Skin epidermis (tissue), 12 donors: ENCODE data around the gene CPNE6.
A peak's percentile ranks its signal among the peaks of the same experiment; 100 is the strongest.

ENCODE experiments used
- H3K27ac ChIP-seq, 21 experiments: fragments of 200-600 bp; sonication (generic) in 11 of 21; one replicate each; pipeline ENCODE4 v1.5.0; 2020; ENCODE audit warnings: mild to moderate bottlenecking in 3 of 21, inconsistent platforms in 2 of 21, moderate library complexity in 2 of 21
- H3K4me3 ChIP-seq, 7 experiments: fragments of 200-600 bp; sonication (generic) in 2 of 7; one replicate each; pipeline ENCODE4 v1.5.0; 2020; ENCODE audit warnings: inconsistent platforms in 2 of 7, mild to moderate bottlenecking in 2 of 7, moderate library complexity in 1 of 7

Gene CPNE6

GRCh38 chr14:24080888-24081738, 9.8 kb downstream of the CPNE6 start:
- peak overlapping the region in 14 of 21 experiments; percentile 9 to 76 (median 46) for H3K27ac ChIP-seq
- peak overlapping the region; percentile 34 to 66 (median 53) for H3K4me3 ChIP-seq

GRCh38 chr14:24081739-24082211, 10.4 kb downstream of the CPNE6 start:
- H3K4me3 ChIP-seq, result peak overlapping the region; percentile 34 to 66 (median 53)
- peak overlapping the region in 10 of 21 experiments; percentile 9 to 76 (median 52) for H3K27ac ChIP-seq

GRCh38 chr14:24082411-24083080, 11.2 kb downstream of the CPNE6 start:
- no peak overlapping the region for H3K27ac ChIP-seq
- no peak overlapping the region for H3K4me3 ChIP-seq

GRCh38 chr14:24083462-24083861, 12.1 kb downstream of the CPNE6 start:
- Histone ChIP-seq H3K27ac (no peak overlapping the region), H3K4me3 (no peak overlapping the region)

- no peak overlapping the region for H3K4me3 ChIP-seq
- H3K27ac ChIP-seq, result no peak overlapping the region
Measured at GRCh38 chr14:24084440-24084839, 13.1 kb downstream of the CPNE6 start.

- Histone ChIP-seq H3K27ac (no peak overlapping the region), H3K4me3 (no peak overlapping the region)
Measured at GRCh38 chr14:24085215-24085614, 13.9 kb downstream of the CPNE6 start.

- no peak overlapping the region for H3K27ac ChIP-seq
- H3K4me3 ChIP-seq, result no peak overlapping the region
Measured at GRCh38 chr14:24086193-24086955, 15.0 kb downstream of the CPNE6 start.

- Histone ChIP-seq H3K27ac (no peak overlapping the region), H3K4me3 (no peak overlapping the region)
Measured at GRCh38 chr14:24087004-24087403, 15.6 kb downstream of the CPNE6 start.

GRCh38 chr14:24088095-24088494, 16.7 kb downstream of the CPNE6 start:
- H3K27ac ChIP-seq, result no peak overlapping the region
- no peak overlapping the region for H3K4me3 ChIP-seq

- no peak overlapping the region for H3K4me3 ChIP-seq
- H3K27ac ChIP-seq, result no peak overlapping the region
Measured at GRCh38 chr14:24089890-24090289, 18.5 kb downstream of the CPNE6 start.

GRCh38 chr14:24092110-24092504, 20.7 kb downstream of the CPNE6 start:
- Histone ChIP-seq H3K4me3 (no peak overlapping the region), H3K27ac (peak overlapping the region in 3 of 21 experiments; percentile 12 to 90 (median 14))

GRCh38 chr14:24092505-24093206, 21.3 kb downstream of the CPNE6 start:
- H3K4me3 ChIP-seq, result no peak overlapping the region

GRCh38 chr14:24093207-24093900, 22.0 kb downstream of the CPNE6 start:
- H3K4me3 ChIP-seq, result peak overlapping the region in 6 of 7 experiments; percentile 62 to 94 (median 74)
- peak overlapping the region in 18 of 21 experiments; percentile 45 to 100 (median 96) for H3K27ac ChIP-seq

More at GRCh38 chr14:24092505-24093206, 21.3 kb downstream of the CPNE6 start:
- H3K27ac ChIP-seq, result peak overlapping the region in 12 of 21 experiments; percentile 14 to 100 (median 94)

- H3K4me3 ChIP-seq, result peak within 1 kb of the TSS; percentile 62 to 94 (median 76)
- peak within 1 kb of the TSS; percentile 81 to 100 (median 94) for H3K27ac ChIP-seq
Measured at GRCh38 chr14:24093901-24094840, 22.8 kb downstream of the CPNE6 start, which contains the start of gene PCK2. Gene PCK2, plus strand, starts transcription at chr14:24094311. Its CDS starts 95 bp downstream, at chr14:24094406.

- Histone ChIP-seq H3K27ac (peak overlapping the region; percentile 81 to 100 (median 94)), H3K4me3 (peak overlapping the region; percentile 62 to 94 (median 76))
Measured at GRCh38 chr14:24094841-24095270, 23.5 kb downstream of the CPNE6 start.

- H3K4me3 ChIP-seq, result peak overlapping the region; percentile 62 to 94 (median 76)
- peak overlapping the region; percentile 81 to 100 (median 94) for H3K27ac ChIP-seq
Measured at GRCh38 chr14:24095271-24096068, 24.1 kb downstream of the CPNE6 start.
